HepG2 (cell line): ENCODE measurements around the gene SREBF1. TPM values are rescaled to one million over a fixed set of nuclear protein-coding genes. Genes with fewer than 3 reads are reported as not detected.

Source experiments
- ATAC-seq: fragments of 200-7000 bp; cut with Tn5 transposase; 3 replicates; pipeline ENCODE4 v1.9.1; 2020; ENCODE audit warnings: mild to moderate bottlenecking, moderate library complexity
- BruUV-seq: library from RNA; stranded (reverse); fragments of 400-500 nt; replicated peaks from 2 replicates; lab custom pipeline; 2021; lab: Mats Ljungman, UMichigan
- CTCF ChIA-PET: fragments of 300-600 bp; formaldehyde crosslinking; extraction: SDS; loops from one replicate; lab custom pipeline; 2021; ENCODE audit warnings: low total read pairs, inconsistent platforms, low intra/inter-chr PET ratio; lab: Yijun Ruan, JAX
- POLR2A ChIA-PET: fragments of 350-600 bp; sonication (Branson Sonifier 250); formaldehyde crosslinking; loops from one replicate; lab custom pipeline; 2020; ENCODE audit warnings: antibody characterized with exemption, inconsistent platforms; lab: Yijun Ruan, JAX
- DNase-seq: peaks from one replicate; pipeline ENCODE4 v3.0.0-alpha.2; 2015; ENCODE audit warnings: low spot score
- FAIRE-seq: peaks from 3 replicates; lab custom pipeline; 2011; peaks lifted over from hg19 to GRCh38; lab: Jason Lieb, UNC
- H2AFZ ChIP-seq: one replicate; pipeline ENCODE4 v1.6.1; 2011; ENCODE audit warnings: low read length, inconsistent platforms
- H3K27ac ChIP-seq: fragments of 300-600 bp; 3 replicates; pipeline ENCODE4 v1.8.0; 2011; ENCODE audit warnings: mixed run types, mild to moderate bottlenecking, mixed read lengths, low read length, inconsistent platforms; ENCODE audit not compliant: insufficient read depth; ENCODE audit errors: extremely low read length
- H3K27me3 ChIP-seq, 2 experiments: fragments of 200-600 bp in 1 of 2; 2 replicates in 1 of 2; 3 replicates in 1 of 2; pipeline versions ENCODE4 v1.6.0 to v1.8.0; 2011; ENCODE audit warnings: low read length in 2 of 2, mild to moderate bottlenecking in 2 of 2, moderate library complexity in 2 of 2, inconsistent platforms in 1 of 2; ENCODE audit not compliant: insufficient read depth in 2 of 2, control insufficient read depth in 1 of 2
- H3K36me3 ChIP-seq, 2 experiments: fragments of 200-600 bp in 1 of 2; replicated peaks in 1 of 2; 2 replicates in 1 of 2; 3 replicates in 1 of 2; pipeline versions ENCODE4 v1.5.1 to v1.8.0; 2011; ENCODE audit warnings: low read length in 2 of 2, inconsistent platforms in 1 of 2; ENCODE audit not compliant: insufficient read depth in 2 of 2, control insufficient read depth in 1 of 2
- H3K4me1 ChIP-seq: 2 replicates; pipeline ENCODE4 v1.5.1; 2012; ENCODE audit warnings: low read length, inconsistent platforms; ENCODE audit not compliant: insufficient read depth
- H3K4me2 ChIP-seq: 2 replicates; pipeline ENCODE4 v1.6.0; 2011; ENCODE audit warnings: low read depth, low read length, inconsistent platforms
- H3K4me3 ChIP-seq, 3 experiments: fragments of 200-600 bp in 1 of 3; sonication (generic), shearing (Covaris generic) in 1 of 3; replicated peaks in 1 of 3; 2 replicates each; pipeline ENCODE4 v1.5.1; 2011 to 2016; ENCODE audit warnings: low read length in 3 of 3, inconsistent platforms in 2 of 3, low read depth in 2 of 3, mild to moderate bottlenecking in 2 of 3, control low read depth in 1 of 3, mixed read lengths in 1 of 3; ENCODE audit not compliant: insufficient read depth in 1 of 3
- H3K79me2 ChIP-seq: one replicate; pipeline ENCODE4 v1.6.1; 2011; ENCODE audit warnings: low read length, inconsistent platforms; ENCODE audit not compliant: insufficient read depth
- H3K9ac ChIP-seq: 2 replicates; pipeline ENCODE4 v1.6.0; 2011; ENCODE audit warnings: mild to moderate bottlenecking, low read depth, low read length, inconsistent platforms; ENCODE audit not compliant: insufficient read depth
- H3K9me3 ChIP-seq: 2 replicates; pipeline ENCODE4 v1.5.1; 2012; ENCODE audit warnings: mild to moderate bottlenecking, low read length
- H4K20me1 ChIP-seq: 2 replicates; pipeline ENCODE4 v1.6.0; 2011; ENCODE audit warnings: inconsistent platforms, mild to moderate bottlenecking, low read length, moderate library complexity; ENCODE audit not compliant: insufficient read depth
- AGO2 ChIP-seq: fragments of 200-400 bp; formaldehyde crosslinking; optimal IDR thresholded peaks from 2 replicates; pipeline ENCODE3; 2017; ENCODE audit warnings: mild to moderate bottlenecking, low read depth, low read length, moderate library complexity
- GTF2F1 ChIP-seq: fragments of 150-350 bp; IDR thresholded peaks from 2 replicates; pipeline ENCODE4 v1.6.1; 2014; ENCODE audit warnings: low read length
- HMGA1 ChIP-seq: sonication (generic); formaldehyde crosslinking; conservative IDR thresholded peaks from 2 replicates; pipeline ENCODE4 v1.4.0; 2020; ENCODE audit warnings: missing genetic modification reagents
- HNF4G ChIP-seq, 2 experiments: sonication (generic) in 1 of 2; formaldehyde crosslinking in 1 of 2; IDR thresholded peaks; 2 replicates each; pipeline versions ENCODE4 v1.4.0 to v1.6.1; 2011 to 2020; ENCODE audit warnings: borderline replicate concordance in 2 of 2, low read depth in 2 of 2, mild to moderate bottlenecking in 2 of 2, low read length in 1 of 2, missing genetic modification reagents in 1 of 2, moderate library complexity in 1 of 2
- HNRNPLL ChIP-seq: fragments of 200-400 bp; formaldehyde crosslinking; IDR thresholded peaks from 2 replicates; pipeline ENCODE4 v1.6.1; 2017; ENCODE audit warnings: mild to moderate bottlenecking, low read depth, low read length; ENCODE audit not compliant: poor library complexity, severe bottlenecking
- MIER2 ChIP-seq: IDR thresholded peaks from 2 replicates; pipeline ENCODE4 v1.6.1; 2016; ENCODE audit warnings: missing biosample characterization, missing genetic modification reagents
- MTA3 ChIP-seq: sonication (generic); formaldehyde crosslinking; IDR thresholded peaks from 2 replicates; pipeline ENCODE4 v1.4.0; 2020; ENCODE audit warnings: missing genetic modification reagents
- NFATC3 ChIP-seq: sonication (generic); formaldehyde crosslinking; IDR thresholded peaks from 2 replicates; pipeline ENCODE4 v1.5.1; 2020; ENCODE audit warnings: mild to moderate bottlenecking, missing genetic modification reagents
- SMAD9 ChIP-seq: sonication (generic); formaldehyde crosslinking; IDR thresholded peaks from 2 replicates; pipeline ENCODE4 v1.5.1; 2020; ENCODE audit warnings: mild to moderate bottlenecking, missing genetic modification reagents
- ZFX ChIP-seq: sonication (generic); formaldehyde crosslinking; IDR thresholded peaks from 2 replicates; pipeline ENCODE4 v1.4.0; 2020; ENCODE audit warnings: mild to moderate bottlenecking, low read depth, missing genetic modification reagents, moderate library complexity
- ZFYVE20 ChIP-seq: sonication (generic); formaldehyde crosslinking; IDR thresholded peaks from 2 replicates; pipeline ENCODE4 v1.8.0; 2023; ENCODE audit warnings: low read depth, mild to moderate bottlenecking, moderate library complexity, missing genetic modification reagents, borderline replicate concordance
- ZNF230 ChIP-seq: sonication (generic); formaldehyde crosslinking; IDR thresholded peaks from 2 replicates; pipeline ENCODE4 v1.4.0; 2020; ENCODE audit warnings: mild to moderate bottlenecking, missing genetic modification reagents
- ZNF510 ChIP-seq: sonication (generic); formaldehyde crosslinking; IDR thresholded peaks from 2 replicates; pipeline ENCODE4 v1.4.0; 2020; ENCODE audit warnings: low read depth, mild to moderate bottlenecking, missing genetic modification reagents
- ZNF724P ChIP-seq: sonication (generic); formaldehyde crosslinking; IDR thresholded peaks from 2 replicates; pipeline ENCODE4 v1.8.0; 2022; ENCODE audit warnings: missing genetic modification reagents, borderline replicate concordance
- ZNF775 ChIP-seq: sonication (generic); formaldehyde crosslinking; IDR thresholded peaks from 2 replicates; pipeline ENCODE4 v1.4.0; 2020; ENCODE audit warnings: missing genetic modification reagents, mild to moderate bottlenecking, moderate library complexity, borderline replicate concordance
- ZSCAN12 ChIP-seq: sonication (generic); formaldehyde crosslinking; IDR thresholded peaks from 2 replicates; pipeline ENCODE4 v1.9.0; 2021; ENCODE audit warnings: mild to moderate bottlenecking, missing genetic modification reagents
- WGBS: methylation state at CpG from one replicate; pipeline ENCODE4 v1.1.6; 2017; ENCODE audit warnings: low lambda C conversion rate; 5-methylcytosine and 5-hydroxymethylcytosine counted together
- in situ Hi-C: cut with HindIII; loops from 2 replicates; pipeline ENCODE4 v1.10.0; 2017; ENCODE audit warnings: low pct_unique_long_range_greater_than_20kb; ENCODE audit not compliant: extremely low pct_ligation_motif_present
- intact Hi-C: fragments of 100-400 bp; cut with micrococcal nuclease; formaldehyde crosslinking; loops from one replicate; pipeline ENCODE4 v1.10.0; 2022; ENCODE audit not compliant: unreplicated experiment
- polyA plus RNA-seq, 8 experiments: library from polyadenylated mRNA; depleted of rRNA in 3 of 8; stranded (reverse) in 7 of 8; unstranded in 1 of 8; fragments of >200 nt; fragmentation: Illumina TruSeq in 4 of 8; extraction: Trizol in 4 of 8; gene quantifications; 2 replicates each; pipeline versions ENCODE4 v1.2.1 to v1.2.3, GENCODE V29; 2011 to 2016; ENCODE audit warnings: low read depth in 4 of 8, missing spikeins in 1 of 8, mixed read lengths in 1 of 8; ENCODE audit not compliant: insufficient read depth in 1 of 8
- total RNA-seq, 5 experiments: library from RNA; depleted of rRNA; stranded (reverse); fragments of >200 nt; fragmentation: Illumina TruSeq; extraction: Trizol; gene quantifications; 2 replicates each; pipeline ENCODE4 v1.2.3, GENCODE V29; 2016; ENCODE audit warnings: low read depth in 1 of 5

SREBF1 gene
- total and polyA plus RNA-seq, 2 of the 13 experiments (the other 11 are each of a cell fraction or from before 2014, with no cell fraction given): 34.3 to 38.0 TPM

GRCh38 chr17:17766077-17766743, 70.6 kb downstream of the SREBF1 start:
- TF ChIP-seq SMAD9 (CRISPR knock-in tag) (no peak), AGO2 (peak; percentile 58)
- DNase-seq (no peak), FAIRE-seq (no peak), ATAC-seq (no peak)
- Histone ChIP-seq H3K4me2 (no peak overlapping the region), H3K4me1 (peaks cover 26% of the 10 kb centered on the region), H3K27ac (no peak overlapping the region), H3K9me3 (no peaks in the 10 kb centered on the region), H4K20me1 (peaks cover 14% of the 10 kb centered on the region; the same call in 1 of the 2 replicates), H3K36me3 (peaks cover 0 to 11% of the 10 kb centered on the region in 2 experiments; a peak in 3 of 5 replicates), H3K79me2 (no peaks in the 10 kb centered on the region), H2AFZ (no peak overlapping the region), H3K4me3 (no peak overlapping the region), H3K27me3 (no peaks in the 10 kb centered on the region), H3K9ac (no peak overlapping the region)
- ChIA-PET POLR2A (no interaction called here), CTCF (no interaction called here)
- intact Hi-C loops (no loop called here), in situ Hi-C loops (no loop called here)
- BruUV-seq: no TSS peak
- WGBS: 97% methylated on average over 16 of the region's 20 CpGs

DNA sequence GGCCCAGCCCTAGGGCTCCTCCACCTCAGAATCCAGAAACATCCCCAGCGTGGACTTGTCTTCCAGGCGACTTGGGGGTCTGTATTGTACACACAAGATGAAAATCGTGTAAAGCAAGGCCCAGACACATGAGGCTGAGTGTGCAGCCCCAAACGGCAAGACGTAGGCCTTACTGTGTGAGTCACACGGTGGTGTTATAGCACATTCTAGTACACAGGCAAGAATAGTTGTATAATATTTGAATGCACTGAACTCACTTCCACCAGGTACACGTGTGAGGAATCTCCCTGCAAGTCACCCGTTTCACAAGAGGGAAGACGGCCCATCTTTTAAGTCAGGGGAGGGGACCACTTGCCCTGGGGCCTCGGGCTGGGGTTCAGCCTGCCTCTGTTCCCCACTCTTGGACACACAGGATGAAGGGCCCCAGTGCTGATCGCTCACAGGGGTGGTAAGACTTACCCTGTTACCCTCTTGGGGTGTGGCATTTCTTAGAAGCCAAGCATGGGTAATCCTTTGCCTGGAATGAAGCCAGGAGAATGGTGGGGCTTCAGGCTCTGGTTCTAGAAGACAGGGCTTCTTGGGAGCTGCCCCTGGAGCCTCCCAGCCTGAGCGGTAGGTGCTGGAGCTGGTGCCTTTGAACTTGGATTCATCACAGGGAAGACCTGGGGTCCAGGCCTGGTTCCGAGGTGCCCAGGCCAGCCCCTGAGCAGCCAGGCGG, 71.3 kb downstream of the SREBF1 start:
- no peak for DNase-seq
- 95% methylated on average over 10 of the region's 14 CpGs for WGBS
- in situ Hi-C loops (no loop called here), intact Hi-C loops (no loop called here)
- Histone ChIP-seq H3K4me3 (no peak overlapping the region), H3K4me2 (no peak overlapping the region), H3K36me3 (peaks cover 0 to 11% of the 10 kb centered on the region in 2 experiments; a peak in 3 of 5 replicates), H4K20me1 (peaks cover 17% of the 10 kb centered on the region; the same call in 1 of the 2 replicates), H3K9me3 (no peaks in the 10 kb centered on the region), H2AFZ (no peak overlapping the region), H3K27me3 (no peaks in the 10 kb centered on the region), H3K79me2 (peaks cover 4% of the 10 kb centered on the region), H3K4me1 (peaks cover 33% of the 10 kb centered on the region), H3K27ac (no peak overlapping the region), H3K9ac (no peak overlapping the region)
- CTCF ChIA-PET: no interaction called here
- no TSS peak for BruUV-seq
- ATAC-seq: no peak
- POLR2A ChIA-PET: no interaction called here
- no peak for FAIRE-seq
- TF ChIP-seq MIER2 (no peak), HNRNPLL (no peak), HNF4G (IDR thresholded peaks at IDR 0.05; ENCODE audit: borderline replicate concordance, low read depth, low read length) (no peak), HNF4G (CRISPR knock-in tag; IDR thresholded peaks at IDR 0.05; ENCODE audit: borderline replicate concordance, low read depth) (no peak), ZNF775 (CRISPR knock-in tag) (no peak), ZSCAN12 (no peak), GTF2F1 (no peak), ZFYVE20 (no peak), ZFX (no peak), ZNF724P (CRISPR knock-in tag) (no peak), NFATC3 (CRISPR knock-in tag) (no peak), ZNF510 (CRISPR knock-in tag) (no peak), MTA3 (no peak), HMGA1 (CRISPR knock-in tag) (no peak), ZNF230 (no peak)
